SK-N-SH (cell line): Measurements from ENCODE around the gene MYL6B. TPM values are rescaled to one million over a fixed set of nuclear protein-coding genes. Genes with fewer than 3 reads are reported as not detected.

Experiments used
- CTCF ChIA-PET: fragments of 300-600, 350-600 bp; formaldehyde crosslinking; extraction: SDS; loops from one replicate; lab custom pipeline; 2021; lab: Yijun Ruan, JAX
- POLR2A ChIA-PET: fragments of 350-600 bp; sonication (Branson Sonifier 250); formaldehyde crosslinking; extraction: SDS; loops from one replicate; lab custom pipeline; 2020; ENCODE audit warnings: antibody characterized with exemption, inconsistent platforms; lab: Yijun Ruan, JAX
- DNase-seq: peaks from one replicate; pipeline ENCODE4 v3.0.0; 2012
- H2AFZ ChIP-seq: fragments of 200-600 bp; sonication (generic); 2 replicates; pipeline ENCODE4 v1.8.1; 2016; ENCODE audit warnings: antibody characterized with exemption, mild to moderate bottlenecking, low read depth
- H3F3A ChIP-seq: fragments of 200-600 bp; sonication (generic); replicated peaks from 2 replicates; pipeline ENCODE3; 2016; ENCODE audit warnings: antibody characterized with exemption, mild to moderate bottlenecking; ENCODE audit not compliant: insufficient read depth
- H3K27ac ChIP-seq, 2 experiments: fragments of 200-500 bp in 1 of 2; fragments of 200-600 bp in 1 of 2; sonication (Bioruptor generic) in 1 of 2; sonication (generic), shearing (Covaris generic) in 1 of 2; 2 replicates each; pipeline versions ENCODE4 v1.5.1 to v1.6.1; 2014 to 2016; ENCODE audit warnings: low read depth in 2 of 2, inconsistent platforms in 1 of 2, low read length in 1 of 2, mild to moderate bottlenecking in 1 of 2, mixed read lengths in 1 of 2
- H3K27me3 ChIP-seq: fragments of 200-600 bp; sonication (generic), shearing (Covaris generic); 2 replicates; pipeline ENCODE4 v1.6.1; 2016; ENCODE audit warnings: mixed run types; ENCODE audit not compliant: insufficient read depth
- H3K36me3 ChIP-seq, 2 experiments: fragments of 200-500 bp in 1 of 2; fragments of 200-600 bp in 1 of 2; sonication (Bioruptor generic) in 1 of 2; sonication (generic) in 1 of 2; replicated peaks in 1 of 2; 2 replicates each; pipeline versions ENCODE3 to v1.5.1; 2014 to 2016; ENCODE audit warnings: low read length in 1 of 2, mild to moderate bottlenecking in 1 of 2; ENCODE audit not compliant: insufficient read depth in 2 of 2, control insufficient read depth in 1 of 2
- H3K4me1 ChIP-seq, 2 experiments: fragments of 200-500 bp in 1 of 2; fragments of 200-600 bp in 1 of 2; sonication (Bioruptor generic) in 1 of 2; sonication (generic), shearing (Covaris generic) in 1 of 2; 2 replicates each; pipeline versions ENCODE4 v1.5.1 to v1.6.1; 2014 to 2016; ENCODE audit warnings: low read depth in 1 of 2, low read length in 1 of 2, mixed run types in 1 of 2; ENCODE audit not compliant: insufficient read depth in 2 of 2, control insufficient read depth in 1 of 2
- H3K4me2 ChIP-seq: fragments of 200-600 bp; sonication (generic), shearing (Covaris generic); 2 replicates; pipeline ENCODE4 v1.6.1; 2017; ENCODE audit warnings: mixed run types
- H3K4me3 ChIP-seq, 2 experiments: fragments of 200-500 bp in 1 of 2; fragments of 200-600 bp in 1 of 2; sonication (Bioruptor generic) in 1 of 2; sonication (generic), shearing (Covaris generic) in 1 of 2; 2 replicates each; pipeline versions ENCODE4 v1.5.1 to v1.8.1; 2014 to 2016; ENCODE audit warnings: low read depth in 2 of 2, inconsistent platforms in 1 of 2, low read length in 1 of 2, mild to moderate bottlenecking in 1 of 2, mixed read lengths in 1 of 2, moderate library complexity in 1 of 2
- H3K79me2 ChIP-seq: fragments of 200-600 bp; sonication (generic); 2 replicates; pipeline ENCODE4 v1.8.1; 2017; ENCODE audit warnings: mild to moderate bottlenecking; ENCODE audit not compliant: insufficient read depth
- H3K9ac ChIP-seq: fragments of 200-600 bp; sonication (generic); 2 replicates; pipeline ENCODE4 v1.6.1; 2017; ENCODE audit warnings: mixed run types
- H3K9me2 ChIP-seq: fragments of 200-600 bp; sonication (generic); 2 replicates; pipeline ENCODE4 v1.6.1; 2017; ENCODE audit warnings: mixed run types
- H3K9me3 ChIP-seq: fragments of 200-600 bp; sonication (generic); 2 replicates; pipeline ENCODE4 v1.6.1; 2017; ENCODE audit warnings: mixed run types, mild to moderate bottlenecking, moderate library complexity
- H4K20me1 ChIP-seq: fragments of 200-600 bp; sonication (generic); 2 replicates; pipeline ENCODE4 v1.6.1; 2017; ENCODE audit warnings: mild to moderate bottlenecking, mixed run types; ENCODE audit not compliant: insufficient read depth
- CHD2 ChIP-seq: fragments of 150-350 bp; IDR thresholded peaks from 2 replicates; pipeline ENCODE4 v1.6.1; 2018; ENCODE audit warnings: low read length; ENCODE audit not compliant: partially characterized antibody
- NRF1 ChIP-seq: IDR thresholded peaks from 2 replicates; pipeline ENCODE4 v1.6.1; 2012; ENCODE audit warnings: low read depth, mild to moderate bottlenecking, low read length
- TCF12 ChIP-seq: IDR thresholded peaks from 2 replicates; pipeline ENCODE4 v1.4.0; 2012
- WGBS: methylation state at CpG from one replicate; pipeline ENCODE4 v1.1.6; 2017; ENCODE audit warnings: low lambda C conversion rate; 5-methylcytosine and 5-hydroxymethylcytosine counted together
- polyA plus RNA-seq, 3 experiments: library from polyadenylated mRNA; depleted of rRNA; stranded (reverse); fragments of >200 nt; gene quantifications; 2 replicates each; pipeline ENCODE4 v1.2.3, GENCODE V29; 2012
- TF ChIP-seq, protein P1 (sequence below): IDR thresholded peaks from 2 replicates; pipeline ENCODE4 v1.6.1; 2012; ENCODE audit warnings: mild to moderate bottlenecking, low read depth, low read length, moderate library complexity
- TF ChIP-seq, protein P2 (sequence below): fragments of 150-350 bp; IDR thresholded peaks from 2 replicates; pipeline ENCODE4 v1.6.1; 2016; ENCODE audit warnings: mild to moderate bottlenecking, low read depth, low read length

MYL6B gene
- polyA plus RNA-seq, 1 of the 3 experiments (the other 2 are of a cell fraction): 234 TPM

DNA sequence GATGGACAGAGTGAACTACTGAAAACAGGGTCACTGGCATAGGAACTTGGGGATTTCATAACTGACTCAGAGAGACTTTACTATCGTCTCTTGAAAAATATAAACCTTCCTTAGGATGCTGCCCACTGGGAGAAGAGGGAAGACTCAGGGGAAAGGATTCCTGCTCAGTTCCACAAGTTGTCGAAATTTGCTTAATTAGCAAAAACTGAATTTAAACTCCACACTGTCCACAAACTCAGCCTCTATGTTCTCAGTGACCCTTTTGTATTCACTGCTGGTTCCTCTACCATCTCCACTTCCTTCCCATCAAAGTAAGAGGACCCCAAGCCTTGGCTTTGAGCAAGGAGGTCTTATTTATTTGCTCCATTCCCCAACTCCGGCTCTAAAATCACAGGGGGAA is 7.2 kb upstream of the MYL6B start:
- Histone ChIP-seq H3K36me3 (peaks cover 12 to 36% of the 10 kb centered on the region in 2 experiments), H3K79me2 (no peaks in the 10 kb centered on the region), H3F3A (peaks cover 15% of the 10 kb centered on the region), H4K20me1 (no peaks in the 10 kb centered on the region), H3K4me2 (no peak overlapping the region), H3K4me3 (no peak overlapping the region), H2AFZ (no peak overlapping the region), H3K27ac (no peak overlapping the region), H3K4me1 (peaks cover 0 to 2% of the 10 kb centered on the region in 2 experiments; a peak in 1 of 4 replicates), H3K9me2 (no peaks in the 10 kb centered on the region), H3K9me3 (no peaks in the 10 kb centered on the region), H3K9ac (no peak overlapping the region), H3K27me3 (no peaks in the 10 kb centered on the region)
- CTCF ChIA-PET: interaction anchor here (0.9 to 2.1 kb wide), 2 partner anchors 16 to 19 kb away, joined by 3 to 7 read pairs; no protein-coding TSS in a partner anchor
- POLR2A ChIA-PET: no interaction called here
- no peak for DNase-seq
- TF ChIP-seq TCF12: no peak
- TF ChIP-seq, protein P1, sequence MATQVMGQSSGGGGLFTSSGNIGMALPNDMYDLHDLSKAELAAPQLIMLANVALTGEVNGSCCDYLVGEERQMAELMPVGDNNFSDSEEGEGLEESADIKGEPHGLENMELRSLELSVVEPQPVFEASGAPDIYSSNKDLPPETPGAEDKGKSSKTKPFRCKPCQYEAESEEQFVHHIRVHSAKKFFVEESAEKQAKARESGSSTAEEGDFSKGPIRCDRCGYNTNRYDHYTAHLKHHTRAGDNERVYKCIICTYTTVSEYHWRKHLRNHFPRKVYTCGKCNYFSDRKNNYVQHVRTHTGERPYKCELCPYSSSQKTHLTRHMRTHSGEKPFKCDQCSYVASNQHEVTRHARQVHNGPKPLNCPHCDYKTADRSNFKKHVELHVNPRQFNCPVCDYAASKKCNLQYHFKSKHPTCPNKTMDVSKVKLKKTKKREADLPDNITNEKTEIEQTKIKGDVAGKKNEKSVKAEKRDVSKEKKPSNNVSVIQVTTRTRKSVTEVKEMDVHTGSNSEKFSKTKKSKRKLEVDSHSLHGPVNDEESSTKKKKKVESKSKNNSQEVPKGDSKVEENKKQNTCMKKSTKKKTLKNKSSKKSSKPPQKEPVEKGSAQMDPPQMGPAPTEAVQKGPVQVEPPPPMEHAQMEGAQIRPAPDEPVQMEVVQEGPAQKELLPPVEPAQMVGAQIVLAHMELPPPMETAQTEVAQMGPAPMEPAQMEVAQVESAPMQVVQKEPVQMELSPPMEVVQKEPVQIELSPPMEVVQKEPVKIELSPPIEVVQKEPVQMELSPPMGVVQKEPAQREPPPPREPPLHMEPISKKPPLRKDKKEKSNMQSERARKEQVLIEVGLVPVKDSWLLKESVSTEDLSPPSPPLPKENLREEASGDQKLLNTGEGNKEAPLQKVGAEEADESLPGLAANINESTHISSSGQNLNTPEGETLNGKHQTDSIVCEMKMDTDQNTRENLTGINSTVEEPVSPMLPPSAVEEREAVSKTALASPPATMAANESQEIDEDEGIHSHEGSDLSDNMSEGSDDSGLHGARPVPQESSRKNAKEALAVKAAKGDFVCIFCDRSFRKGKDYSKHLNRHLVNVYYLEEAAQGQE: no peak
- TF ChIP-seq, protein P2, sequence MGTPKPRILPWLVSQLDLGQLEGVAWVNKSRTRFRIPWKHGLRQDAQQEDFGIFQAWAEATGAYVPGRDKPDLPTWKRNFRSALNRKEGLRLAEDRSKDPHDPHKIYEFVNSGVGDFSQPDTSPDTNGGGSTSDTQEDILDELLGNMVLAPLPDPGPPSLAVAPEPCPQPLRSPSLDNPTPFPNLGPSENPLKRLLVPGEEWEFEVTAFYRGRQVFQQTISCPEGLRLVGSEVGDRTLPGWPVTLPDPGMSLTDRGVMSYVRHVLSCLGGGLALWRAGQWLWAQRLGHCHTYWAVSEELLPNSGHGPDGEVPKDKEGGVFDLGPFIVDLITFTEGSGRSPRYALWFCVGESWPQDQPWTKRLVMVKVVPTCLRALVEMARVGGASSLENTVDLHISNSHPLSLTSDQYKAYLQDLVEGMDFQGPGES: no peak
- WGBS: 95% methylated on average over 3 of the region's 3 CpGs

DNA sequence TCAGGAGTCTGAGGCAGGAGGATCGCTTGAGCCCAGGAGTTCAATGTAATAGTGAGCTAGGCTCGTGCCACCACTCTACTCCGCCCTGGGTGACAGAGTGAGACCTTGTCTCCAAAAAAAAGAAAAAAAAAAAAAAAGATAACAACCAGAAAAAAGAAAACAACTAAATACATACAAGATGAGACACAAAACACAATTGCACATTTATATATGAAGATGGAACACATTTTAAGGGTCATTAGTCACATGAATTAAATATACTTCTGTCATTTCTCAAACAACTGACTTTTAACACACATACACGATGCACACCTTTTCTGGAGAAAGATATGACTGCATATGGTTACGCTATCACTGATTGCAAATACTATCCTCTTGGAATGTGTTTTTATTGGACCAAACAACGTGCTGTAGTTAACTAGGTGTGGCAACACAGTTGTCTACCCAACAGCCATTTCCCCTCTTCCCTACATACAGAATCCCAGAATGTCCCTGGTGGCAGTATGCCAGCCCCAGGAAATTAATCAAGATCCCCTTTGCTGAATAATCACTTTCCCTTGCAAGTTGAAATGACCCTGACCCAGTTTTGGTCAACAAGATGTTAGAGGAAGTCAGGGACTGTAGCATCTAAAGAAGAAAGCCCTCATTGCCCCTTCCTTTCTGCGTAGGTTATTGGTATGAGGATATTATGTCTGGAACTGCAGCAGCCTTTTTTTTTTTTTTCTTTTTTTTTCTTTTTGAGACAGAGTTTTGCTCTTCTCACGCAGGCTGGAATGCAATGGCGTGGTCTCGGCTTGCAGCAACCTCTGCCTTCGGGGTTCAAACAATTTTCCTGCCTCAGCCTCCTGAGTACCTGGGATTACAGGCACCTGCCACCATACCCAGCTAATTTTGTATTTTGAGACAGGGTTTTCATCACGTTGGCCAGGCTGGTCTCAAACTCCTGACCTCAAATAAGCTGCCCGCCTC is 5.6 kb upstream of the MYL6B start:
- Histone ChIP-seq H2AFZ (no peak overlapping the region), H3F3A (peaks cover 21% of the 10 kb centered on the region), H3K9me2 (no peaks in the 10 kb centered on the region), H3K9me3 (no peaks in the 10 kb centered on the region), H3K4me3 (no peak overlapping the region), H3K9ac (no peak overlapping the region), H4K20me1 (no peaks in the 10 kb centered on the region), H3K4me1 (peaks cover 6 to 9% of the 10 kb centered on the region in 2 experiments; a peak in 3 of 4 replicates), H3K79me2 (no peaks in the 10 kb centered on the region), H3K36me3 (peaks cover 3 to 29% of the 10 kb centered on the region in 2 experiments), H3K27ac (peak overlapping the region in 1 of 2 experiments; percentile 13; a peak in 1 of 4 replicates), H3K4me2 (no peak overlapping the region), H3K27me3 (no peaks in the 10 kb centered on the region)
- DNase-seq: no peak
- ChIA-PET CTCF (no interaction called here), POLR2A (interaction anchor here (0.6 to 1.1 kb wide), 3 partner anchors 19 to 26 kb away, joined by 3 to 4 read pairs (median 3); partner anchors contain the start of gene ESYT1)
- WGBS: 85% methylated on average over 13 of the region's 13 CpGs
- TF ChIP-seq CHD2: no peak
- no peak for TF ChIP-seq NRF1
